Sigmoid colon (tissue), 4 donors: ENCODE measurements around the gene ALDH4A1.

ENCODE experiments used
- EP300 ChIP-seq, 4 donors: sonication (generic); formaldehyde crosslinking; IDR thresholded peaks; one replicate each; pipeline ENCODE4 v1.6.1; 2017; ENCODE audit warnings: antibody characterized with exemption in 4 of 4
- POLR2A ChIP-seq, 2 donors: fragments of 450-650 bp; IDR thresholded peaks; one replicate each; pipeline ENCODE4 v1.6.1; 2016; ENCODE audit warnings: antibody characterized with exemption in 2 of 2, mild to moderate bottlenecking in 2 of 2, moderate library complexity in 2 of 2
- POLR2AphosphoS5 ChIP-seq, 4 donors: sonication (generic); formaldehyde crosslinking; IDR thresholded peaks; one replicate each; pipeline ENCODE4 v1.6.1; 2017; ENCODE audit warnings: antibody characterized with exemption in 4 of 4
- TF ChIP-seq, protein P1 (sequence below), 4 experiments: fragments of 450-650 bp in 3 of 4; fragments of 200-600 bp in 1 of 4; IDR thresholded peaks; one replicate each; pipeline ENCODE4 v1.5.1; 2016 to 2019; ENCODE audit warnings: antibody characterized with exemption in 4 of 4, mild to moderate bottlenecking in 3 of 4, moderate library complexity in 2 of 4

- TF ChIP-seq POLR2A (IDR thresholded peaks at IDR 0.05), result no peak
- TF ChIP-seq, protein P1, sequence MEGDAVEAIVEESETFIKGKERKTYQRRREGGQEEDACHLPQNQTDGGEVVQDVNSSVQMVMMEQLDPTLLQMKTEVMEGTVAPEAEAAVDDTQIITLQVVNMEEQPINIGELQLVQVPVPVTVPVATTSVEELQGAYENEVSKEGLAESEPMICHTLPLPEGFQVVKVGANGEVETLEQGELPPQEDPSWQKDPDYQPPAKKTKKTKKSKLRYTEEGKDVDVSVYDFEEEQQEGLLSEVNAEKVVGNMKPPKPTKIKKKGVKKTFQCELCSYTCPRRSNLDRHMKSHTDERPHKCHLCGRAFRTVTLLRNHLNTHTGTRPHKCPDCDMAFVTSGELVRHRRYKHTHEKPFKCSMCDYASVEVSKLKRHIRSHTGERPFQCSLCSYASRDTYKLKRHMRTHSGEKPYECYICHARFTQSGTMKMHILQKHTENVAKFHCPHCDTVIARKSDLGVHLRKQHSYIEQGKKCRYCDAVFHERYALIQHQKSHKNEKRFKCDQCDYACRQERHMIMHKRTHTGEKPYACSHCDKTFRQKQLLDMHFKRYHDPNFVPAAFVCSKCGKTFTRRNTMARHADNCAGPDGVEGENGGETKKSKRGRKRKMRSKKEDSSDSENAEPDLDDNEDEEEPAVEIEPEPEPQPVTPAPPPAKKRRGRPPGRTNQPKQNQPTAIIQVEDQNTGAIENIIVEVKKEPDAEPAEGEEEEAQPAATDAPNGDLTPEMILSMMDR (IDR thresholded peaks at IDR 0.05), result no peak
- TF ChIP-seq EP300 (IDR thresholded peaks at IDR 0.05), result no peak
- no peak for TF ChIP-seq POLR2AphosphoS5 (IDR thresholded peaks at IDR 0.05)
Observed at GRCh38 chr1:18893120-18893519, 9.2 kb downstream of the ALDH4A1 start.
